Lower leg skin (tissue), 4 donors: ENCODE data around the gene IFT43. TPM values are rescaled to one million over a fixed set of nuclear protein-coding genes. Genes with fewer than 3 reads are reported as not detected.

Source experiments
- DNase-seq, 2 donors: peaks; one replicate each; pipeline ENCODE4 v3.0.0-alpha.2; 2019; ENCODE audit warnings: low spot score in 2 of 2
- H3K4me3 ChIP-seq: fragments of 200-600 bp; sonication (generic); 2 replicates; pipeline ENCODE4 v1.5.1; 2017; ENCODE audit warnings: mild to moderate bottlenecking, low read depth; ENCODE audit not compliant: poor library complexity, severe bottlenecking
- POLR2A ChIP-seq, 2 donors: fragments of 450-650 bp; IDR thresholded peaks; one replicate each; pipeline ENCODE4 v1.6.1; 2016 to 2017; ENCODE audit warnings: antibody characterized with exemption in 2 of 2, mild to moderate bottlenecking in 1 of 2, moderate library complexity in 1 of 2
- WGBS, 2 donors: methylation state at CpG; one replicate each; pipeline ENCODE4 v1.1.5; 2018; 5-methylcytosine and 5-hydroxymethylcytosine counted together
- intact Hi-C: fragments of 100-400 bp; cut with DNase I; formaldehyde crosslinking; loops from one replicate; pipeline ENCODE4 v1.15.0; 2023; ENCODE audit warnings: low total_unique reads
- total RNA-seq, 4 donors: library from RNA; depleted of rRNA; stranded (reverse); fragments of >200 nt; gene quantifications; one replicate each; pipeline ENCODE4 v1.1.0, GENCODE V29; 2016
- TF ChIP-seq, protein P1 (sequence below), 3 donors: fragments of 450-650 bp; IDR thresholded peaks; one replicate each; pipeline ENCODE4 v1.5.1; 2016; ENCODE audit warnings: antibody characterized with exemption in 3 of 3, mild to moderate bottlenecking in 3 of 3, moderate library complexity in 2 of 3

IFT43 gene
- total RNA-seq, 4 donors from 2014 or later: 18.1 to 30.9 (median 19.7) TPM

DNA sequence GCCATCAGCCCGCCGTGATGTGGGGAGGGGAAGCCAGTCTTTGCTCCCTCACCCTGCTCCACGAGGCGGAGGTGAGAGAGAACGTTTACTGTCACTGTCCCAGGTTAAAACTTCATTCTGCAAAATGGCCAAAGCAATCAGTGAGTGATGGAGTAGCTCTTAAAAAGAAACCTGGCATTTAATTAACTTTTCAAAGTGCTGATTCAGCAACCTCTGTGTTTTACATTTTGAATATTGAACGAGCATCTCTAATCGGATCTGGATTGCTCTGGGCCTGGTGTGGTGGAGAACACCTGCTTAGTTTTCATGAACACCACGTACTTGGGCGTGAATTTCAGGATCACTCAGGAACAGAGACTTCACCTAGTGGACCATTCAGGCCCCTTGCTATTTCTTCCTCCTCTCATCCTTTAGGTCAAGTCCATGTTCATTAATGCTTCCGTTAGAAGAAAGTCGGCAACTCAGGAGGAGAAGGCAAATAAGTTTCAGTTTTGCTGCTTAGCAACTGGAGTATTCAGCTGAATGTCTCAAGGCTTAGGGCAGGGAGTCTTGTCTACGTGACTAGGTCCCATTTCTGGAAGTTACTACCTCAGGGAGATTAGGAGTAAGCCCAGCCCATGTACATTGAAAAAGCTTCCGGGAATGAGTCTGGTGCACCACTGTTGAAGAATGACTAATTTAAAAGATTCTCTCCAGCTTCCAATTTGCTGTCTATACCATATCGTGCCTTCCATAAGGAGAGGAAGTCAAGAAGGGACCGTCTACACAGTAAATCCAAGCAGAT is 68.2 kb downstream of the IFT43 start:
- H3K4me3 ChIP-seq: no peak overlapping the region
- WGBS, 2 donors: 83 to 86% methylated on average over 15 of the region's 15 CpGs
- TF ChIP-seq, protein P1, sequence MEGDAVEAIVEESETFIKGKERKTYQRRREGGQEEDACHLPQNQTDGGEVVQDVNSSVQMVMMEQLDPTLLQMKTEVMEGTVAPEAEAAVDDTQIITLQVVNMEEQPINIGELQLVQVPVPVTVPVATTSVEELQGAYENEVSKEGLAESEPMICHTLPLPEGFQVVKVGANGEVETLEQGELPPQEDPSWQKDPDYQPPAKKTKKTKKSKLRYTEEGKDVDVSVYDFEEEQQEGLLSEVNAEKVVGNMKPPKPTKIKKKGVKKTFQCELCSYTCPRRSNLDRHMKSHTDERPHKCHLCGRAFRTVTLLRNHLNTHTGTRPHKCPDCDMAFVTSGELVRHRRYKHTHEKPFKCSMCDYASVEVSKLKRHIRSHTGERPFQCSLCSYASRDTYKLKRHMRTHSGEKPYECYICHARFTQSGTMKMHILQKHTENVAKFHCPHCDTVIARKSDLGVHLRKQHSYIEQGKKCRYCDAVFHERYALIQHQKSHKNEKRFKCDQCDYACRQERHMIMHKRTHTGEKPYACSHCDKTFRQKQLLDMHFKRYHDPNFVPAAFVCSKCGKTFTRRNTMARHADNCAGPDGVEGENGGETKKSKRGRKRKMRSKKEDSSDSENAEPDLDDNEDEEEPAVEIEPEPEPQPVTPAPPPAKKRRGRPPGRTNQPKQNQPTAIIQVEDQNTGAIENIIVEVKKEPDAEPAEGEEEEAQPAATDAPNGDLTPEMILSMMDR (IDR thresholded peaks at IDR 0.05): no peak
- TF ChIP-seq POLR2A (IDR thresholded peaks at IDR 0.05): no peak
- intact Hi-C loops: loop anchor here (10.0 kb wide), 1 partner anchor 301 kb away; no protein-coding TSS in a partner anchor
- no peak for DNase-seq

DNA sequence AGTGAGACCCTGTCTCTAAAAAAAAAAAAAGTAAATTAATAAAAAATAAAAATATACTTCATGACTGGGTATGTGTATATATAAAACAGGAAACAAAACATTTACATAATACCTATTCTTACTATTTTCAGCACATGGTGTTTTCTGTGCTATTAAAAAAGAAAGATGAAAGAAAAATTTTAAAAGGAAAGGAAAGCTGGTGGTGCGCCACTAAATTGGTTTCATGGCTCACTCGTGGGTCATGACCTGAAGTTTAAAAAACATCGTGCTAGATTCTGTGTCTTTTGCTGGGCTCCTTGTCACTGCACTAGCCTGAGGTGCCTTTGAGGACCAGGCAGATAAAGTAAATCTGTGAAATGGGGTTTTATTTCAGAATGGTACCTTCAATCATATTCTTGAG is 69.8 kb downstream of the IFT43 start:
- intact Hi-C loops: loop anchor here (10.0 kb wide), 1 partner anchor 299 kb away; no protein-coding TSS in a partner anchor
- no peak for TF ChIP-seq POLR2A (IDR thresholded peaks at IDR 0.05)
- TF ChIP-seq, protein P1 (IDR thresholded peaks at IDR 0.05): no peak
- no peak for DNase-seq
- 49 to 51% methylated on average over 3 of the region's 3 CpGs for WGBS, 2 donors
- no peak overlapping the region for H3K4me3 ChIP-seq

DNA sequence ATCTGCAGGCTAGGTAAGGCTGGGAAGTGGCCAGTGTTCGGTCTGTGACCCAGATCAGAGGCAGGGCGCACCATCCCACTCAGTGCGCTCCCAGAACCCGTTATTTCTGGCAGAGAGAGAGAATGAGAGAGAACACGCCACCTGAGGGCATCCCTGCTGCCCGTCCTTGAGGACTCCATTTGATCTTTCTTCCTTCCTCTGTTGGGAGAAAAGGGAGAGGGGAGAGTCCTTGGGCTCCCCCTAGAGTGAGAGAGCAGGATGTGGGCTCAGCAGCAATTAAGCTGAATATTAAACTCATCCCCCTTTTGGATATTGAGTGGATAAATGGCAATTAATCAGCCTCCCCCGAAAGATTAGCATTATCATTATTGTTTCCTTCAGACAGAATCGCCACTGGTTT is 70.6 kb downstream of the IFT43 start:
- TF ChIP-seq, protein P1 (IDR thresholded peaks at IDR 0.05): no peak
- TF ChIP-seq POLR2A (IDR thresholded peaks at IDR 0.05): no peak
- DNase-seq: no peak
- 89 to 94% methylated on average over 8 of the region's 8 CpGs for WGBS, 2 donors
- no peak overlapping the region for H3K4me3 ChIP-seq
- intact Hi-C loops: loop anchor here (10.0 kb wide), 1 partner anchor 299 kb away; no protein-coding TSS in a partner anchor

DNA sequence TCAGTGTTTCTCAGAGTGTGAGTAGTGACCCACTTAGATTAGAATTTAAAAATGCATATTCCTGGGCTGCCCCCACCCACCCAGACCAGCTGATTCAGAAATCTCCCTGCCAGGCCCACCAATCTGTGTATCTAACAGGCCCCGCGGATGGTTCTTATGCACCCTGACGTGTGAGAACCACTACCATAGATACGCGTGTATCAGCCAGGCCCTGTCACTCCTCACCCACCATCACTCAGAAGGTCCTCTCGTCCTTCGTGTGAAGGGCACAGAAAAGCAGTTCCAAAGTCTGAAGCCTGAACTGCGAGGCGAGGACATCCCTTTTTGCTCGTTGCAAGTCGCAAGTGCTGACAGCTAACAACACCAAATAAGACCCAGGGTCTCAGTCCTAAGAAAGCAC is 72.4 kb downstream of the IFT43 start:
- intact Hi-C loops: loop anchor here (10.0 kb wide), 1 partner anchor 297 kb away; no protein-coding TSS in a partner anchor
- WGBS, 2 donors: 94 to 96% methylated on average over 11 of the region's 11 CpGs
- DNase-seq: no peak
- H3K4me3 ChIP-seq: no peak overlapping the region
- TF ChIP-seq POLR2A (IDR thresholded peaks at IDR 0.05): no peak
- TF ChIP-seq, protein P1 (IDR thresholded peaks at IDR 0.05): no peak

DNA sequence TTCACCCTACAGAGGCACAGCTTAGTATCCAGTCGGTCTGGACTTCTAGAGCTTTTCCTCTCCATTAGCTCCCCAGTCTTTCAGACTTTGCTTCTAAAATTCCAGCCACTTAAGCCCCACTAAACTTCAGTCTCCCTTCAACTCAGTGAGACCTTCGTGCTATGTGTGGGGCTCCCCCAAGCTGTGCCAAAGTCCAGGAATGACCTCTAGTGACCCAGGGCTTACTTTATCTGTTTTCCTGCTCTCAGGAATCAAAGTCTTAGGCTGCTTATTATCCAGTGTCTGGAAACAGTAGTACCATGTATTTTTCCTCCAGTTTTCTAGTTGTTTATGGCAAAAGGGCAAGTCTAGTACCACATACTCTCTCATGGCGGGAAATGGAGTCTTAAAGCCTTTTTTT is 77.8 kb downstream of the IFT43 start:
- no peak overlapping the region for H3K4me3 ChIP-seq
- TF ChIP-seq POLR2A (IDR thresholded peaks at IDR 0.05): no peak
- TF ChIP-seq, protein P1 (IDR thresholded peaks at IDR 0.05): no peak
- 89 to 94% methylated on average over 3 of the region's 3 CpGs for WGBS, 2 donors
- DNase-seq: no peak
- intact Hi-C loops: no loop called here
